ENCODE data around the gene SVEP1.

GRCh38 chr9:110451726-110452125 lies 127.8 kb downstream of the SVEP1 start:
- TF ChIP-seq EZH2phosphoT487 (conservative IDR thresholded peaks at IDR 0.05; ENCODE audit: low read length): no peak
- TF ChIP-seq CTCF (IDR thresholded peaks at IDR 0.05; ENCODE audit: insufficient read depth, low read length, poor library complexity, severe bottlenecking): no peak
